ENCODE measurements around the gene PIR. TPM values are rescaled to one million over a fixed set of nuclear protein-coding genes. Genes with fewer than 3 reads are reported as not detected.

PIR gene
- total RNA-seq, 1 experiment from 2014 or later: 17.1 TPM

GRCh38 chrX:15500497-15500966, 7.4 kb upstream of the PIR start, which contains the start of gene BMX (continued):
- TF ChIP-seq ESRRA (CRISPR knock-in tag; IDR thresholded peaks at IDR 0.05; ENCODE audit: borderline replicate concordance) (no peak), ZNF423 (CRISPR knock-in tag; IDR thresholded peaks at IDR 0.05) (no peak), E2F1 (CRISPR knock-in tag; IDR thresholded peaks at IDR 0.05) (no peak)

- CTCF ChIA-PET: no interaction called here
- Mint-ChIP-seq H3K27ac (no peak overlapping the region), H3K36me3 (no peaks in the 10 kb centered on the region), H3K4me3 (no peak overlapping the region), H3K4me1 (peaks cover 6% of the 10 kb centered on the region), H3K9me3 (no peaks in the 10 kb centered on the region), H3K27me3 (ENCODE audit: low read depth) (no peaks in the 10 kb centered on the region)
- POLR2A ChIA-PET: interaction anchor here (1.0 kb wide), 1 partner anchor 98 kb away, joined by 7 read pairs; no protein-coding TSS in a partner anchor
- ATAC-seq (no peak), DNase-seq (ENCODE audit: low spot score) (no peak)
- TF ChIP-seq JAZF1 (CRISPR knock-in tag; IDR thresholded peaks at IDR 0.05) (no peak), MXD4 (CRISPR knock-in tag; IDR thresholded peaks at IDR 0.05; ENCODE audit: borderline replicate concordance) (no peak), ERG (CRISPR knock-in tag; IDR thresholded peaks at IDR 0.05) (no peak), NR2C2 (CRISPR knock-in tag; IDR thresholded peaks at IDR 0.05) (no peak), RORB (CRISPR knock-in tag; IDR thresholded peaks at IDR 0.05) (no peak), ZNF138 (CRISPR knock-in tag; conservative IDR thresholded peaks at IDR 0.05) (no peak), GTF2I (CRISPR knock-in tag; conservative IDR thresholded peaks at IDR 0.05) (no peak), MYBL2 (CRISPR knock-in tag; IDR thresholded peaks at IDR 0.05) (no peak), TP53 (CRISPR knock-in tag; IDR thresholded peaks at IDR 0.05) (no peak), NFYB (CRISPR knock-in tag; conservative IDR thresholded peaks at IDR 0.05; ENCODE audit: low read depth) (no peak), PRDM15 (CRISPR knock-in tag; IDR thresholded peaks at IDR 0.05) (no peak), KAT7 (CRISPR knock-in tag; IDR thresholded peaks at IDR 0.05; ENCODE audit: borderline replicate concordance) (no peak), MLX (CRISPR knock-in tag; IDR thresholded peaks at IDR 0.05) (no peak), CDX4 (CRISPR knock-in tag; IDR thresholded peaks at IDR 0.05; ENCODE audit: borderline replicate concordance) (no peak), HMGA2 (CRISPR knock-in tag; IDR thresholded peaks at IDR 0.05) (no peak), JUN (CRISPR knock-in tag; IDR thresholded peaks at IDR 0.05) (no peak), ESRRA (CRISPR knock-in tag; IDR thresholded peaks at IDR 0.05; ENCODE audit: borderline replicate concordance) (no peak), ZBTB21 (CRISPR knock-in tag; IDR thresholded peaks at IDR 0.05; ENCODE audit: borderline replicate concordance) (no peak)
Observed at GRCh38 chrX:15499976-15500375, 6.8 kb upstream of the PIR start.

Measured in WTC11 (cell line).